ENCODE measurements around the gene COG7. TPM values are rescaled to one million over a fixed set of nuclear protein-coding genes. Genes with fewer than 3 reads are reported as not detected.
"Not testable (repeated sequence)": the region's sequence is repeated elsewhere in the genome, so short reads cannot be mapped to it uniquely, and the experiment has no call there.

The COG7 gene
- total RNA-seq, 4 donors from 2014 or later: 17.5 to 22.6 (median 18.0) TPM

DNA sequence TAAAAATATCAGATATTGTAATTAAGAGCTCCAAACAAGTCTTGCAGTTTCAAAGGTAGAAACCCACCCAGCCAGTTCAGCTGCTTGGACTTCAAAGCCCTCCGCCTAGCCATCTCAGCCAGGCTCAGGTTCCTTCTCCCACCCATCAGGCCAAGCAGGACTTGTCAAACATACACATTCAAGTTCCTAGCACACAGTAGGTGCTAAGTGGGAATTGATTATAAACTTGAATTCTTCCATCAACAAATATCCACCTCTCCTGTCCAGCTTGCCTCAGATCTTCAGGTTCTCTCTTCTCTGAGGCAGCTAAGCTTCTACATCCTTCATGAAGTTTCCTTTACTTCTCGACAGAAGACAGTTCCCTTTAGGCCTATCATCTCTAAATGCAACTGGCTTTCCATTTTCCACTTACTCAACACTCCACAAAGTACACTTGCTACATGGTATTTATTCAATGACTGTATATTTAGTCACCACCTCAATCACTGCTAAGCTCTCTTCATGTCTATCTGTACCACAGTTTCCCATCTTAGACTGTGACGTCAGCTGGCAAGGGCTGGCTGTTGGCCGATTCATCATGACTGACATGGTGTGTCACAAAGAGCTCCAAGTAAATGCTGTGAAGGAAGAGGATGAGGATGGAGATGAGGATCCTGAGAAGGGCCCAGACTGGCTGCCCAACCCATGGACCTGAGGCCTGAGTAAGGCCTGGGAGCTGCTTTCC lies 13.3 kb upstream of the COG7 start:
- H3K4me3 ChIP-seq (ENCODE audit: low read depth, poor library complexity, severe bottlenecking): no peak overlapping the region
- WGBS, 2 donors: 79 to 81% methylated on average over 4 of the region's 4 CpGs
- TF ChIP-seq, protein P1, sequence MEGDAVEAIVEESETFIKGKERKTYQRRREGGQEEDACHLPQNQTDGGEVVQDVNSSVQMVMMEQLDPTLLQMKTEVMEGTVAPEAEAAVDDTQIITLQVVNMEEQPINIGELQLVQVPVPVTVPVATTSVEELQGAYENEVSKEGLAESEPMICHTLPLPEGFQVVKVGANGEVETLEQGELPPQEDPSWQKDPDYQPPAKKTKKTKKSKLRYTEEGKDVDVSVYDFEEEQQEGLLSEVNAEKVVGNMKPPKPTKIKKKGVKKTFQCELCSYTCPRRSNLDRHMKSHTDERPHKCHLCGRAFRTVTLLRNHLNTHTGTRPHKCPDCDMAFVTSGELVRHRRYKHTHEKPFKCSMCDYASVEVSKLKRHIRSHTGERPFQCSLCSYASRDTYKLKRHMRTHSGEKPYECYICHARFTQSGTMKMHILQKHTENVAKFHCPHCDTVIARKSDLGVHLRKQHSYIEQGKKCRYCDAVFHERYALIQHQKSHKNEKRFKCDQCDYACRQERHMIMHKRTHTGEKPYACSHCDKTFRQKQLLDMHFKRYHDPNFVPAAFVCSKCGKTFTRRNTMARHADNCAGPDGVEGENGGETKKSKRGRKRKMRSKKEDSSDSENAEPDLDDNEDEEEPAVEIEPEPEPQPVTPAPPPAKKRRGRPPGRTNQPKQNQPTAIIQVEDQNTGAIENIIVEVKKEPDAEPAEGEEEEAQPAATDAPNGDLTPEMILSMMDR (IDR thresholded peaks at IDR 0.05): no peak
- TF ChIP-seq POLR2A (IDR thresholded peaks at IDR 0.05): no peak
- intact Hi-C loops (cut with DNase I; ENCODE audit: low total_unique reads): no loop called here
- no peak for DNase-seq (ENCODE audit: low spot score in 2 of 2)

GRCh38 chr16:23465179-23465578 lies 12.2 kb upstream of the COG7 start:
- intact Hi-C loops (cut with DNase I; ENCODE audit: low total_unique reads): no loop called here
- TF ChIP-seq, protein P1 (IDR thresholded peaks at IDR 0.05): no peak
- TF ChIP-seq POLR2A (IDR thresholded peaks at IDR 0.05): no peak
- H3K4me3 ChIP-seq (ENCODE audit: low read depth, poor library complexity, severe bottlenecking): no peak overlapping the region
- no peak for DNase-seq (ENCODE audit: low spot score in 2 of 2)
- WGBS, 2 donors: 90 to 100% methylated on average over 2 of the region's 2 CpGs

- intact Hi-C loops (cut with DNase I; ENCODE audit: low total_unique reads): no loop called here
- 43 to 65% methylated on average over 1 of the region's 1 CpG for WGBS, 2 donors
- no peak for TF ChIP-seq POLR2A (IDR thresholded peaks at IDR 0.05)
- TF ChIP-seq, protein P1 (IDR thresholded peaks at IDR 0.05): no peak
- no peak for DNase-seq (ENCODE audit: low spot score in 2 of 2)
- H3K4me3 ChIP-seq (ENCODE audit: low read depth, poor library complexity, severe bottlenecking): no peak overlapping the region
Measured at GRCh38 chr16:23464196-23464595, 11.2 kb upstream of the COG7 start.

DNA sequence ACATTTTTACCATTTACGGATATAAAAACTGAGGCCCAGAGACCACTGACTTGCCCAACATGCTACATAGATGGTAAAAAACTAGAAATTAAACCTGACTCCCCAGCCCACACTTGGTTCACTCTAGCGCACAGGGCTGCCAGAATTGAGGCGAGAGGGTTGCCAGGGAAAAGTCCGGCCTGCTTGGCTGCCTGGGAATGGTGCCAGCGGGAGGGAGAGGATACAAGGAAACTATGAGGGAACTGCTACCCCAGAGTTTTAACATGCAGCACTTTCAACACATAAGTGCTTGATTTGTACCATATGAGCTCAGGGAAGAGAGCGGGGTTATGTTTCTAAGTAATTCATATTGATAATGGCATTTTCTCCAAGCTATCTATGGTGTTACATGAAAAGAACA lies 10.0 kb upstream of the COG7 start:
- H3K4me3 ChIP-seq (ENCODE audit: low read depth, poor library complexity, severe bottlenecking); intact Hi-C loops (cut with DNase I; ENCODE audit: low total_unique reads): not testable (repeated sequence)
- 36 to 44% methylated on average over 6 of the region's 6 CpGs for WGBS, 2 donors
- DNase-seq (ENCODE audit: low spot score in 2 of 2): peak; percentile 43 to 93

GRCh38 chr16:23453338-23454052 lies 506 bp upstream of the COG7 start:
- intact Hi-C loops (cut with DNase I; ENCODE audit: low total_unique reads): no loop called here

DNA sequence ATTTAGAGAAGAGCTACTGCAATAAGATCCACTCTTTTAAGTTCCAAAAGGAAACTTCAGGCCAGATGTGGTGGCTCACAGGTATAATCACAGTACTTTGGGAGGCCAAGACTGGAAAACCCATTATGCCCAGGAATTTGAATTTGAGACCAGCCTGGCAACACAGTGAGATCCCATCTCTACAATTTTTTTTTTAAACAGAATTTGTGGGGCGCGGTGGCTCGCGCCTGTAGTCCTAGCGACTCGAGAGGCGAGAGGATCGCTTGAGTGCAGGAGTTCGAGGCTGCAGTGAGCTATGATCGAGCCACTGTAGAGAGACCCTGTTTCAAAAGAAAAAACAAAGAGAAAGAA lies 793 bp downstream of the COG7 start:
- TF ChIP-seq POLR2A (IDR thresholded peaks at IDR 0.05): no peak
- TF ChIP-seq, protein P1 (IDR thresholded peaks at IDR 0.05): no peak
- WGBS, 2 donors: 1 to 2% methylated on average over 10 of the region's 10 CpGs
- peak overlapping the region; percentile 75 for H3K4me3 ChIP-seq (ENCODE audit: low read depth, poor library complexity, severe bottlenecking)
- intact Hi-C loops (cut with DNase I; ENCODE audit: low total_unique reads): no loop called here
- no peak for DNase-seq (ENCODE audit: low spot score in 2 of 2)

More at GRCh38 chr16:23453338-23454052, 506 bp upstream of the COG7 start:
- DNase-seq (ENCODE audit: low spot score in 2 of 2): no peak
- H3K4me3 ChIP-seq (ENCODE audit: low read depth, poor library complexity, severe bottlenecking): peak overlapping the region; percentile 75
- TF ChIP-seq, protein P1 (IDR thresholded peaks at IDR 0.05): no peak
- TF ChIP-seq POLR2A (IDR thresholded peaks at IDR 0.05): no peak
- 49 to 54% methylated on average over 37 of the region's 37 CpGs for WGBS, 2 donors
